HepG2 (cell line): Measurements from ENCODE around the gene SUPV3L1. TPM values are rescaled to one million over a fixed set of nuclear protein-coding genes. Genes with fewer than 3 reads are reported as not detected.

Experiments
- ARNT2 ChIP-seq: sonication (generic); formaldehyde crosslinking; IDR thresholded peaks from 2 replicates; pipeline ENCODE4 v1.8.0; 2022; ENCODE audit warnings: mild to moderate bottlenecking, low read depth, missing genetic modification reagents, moderate library complexity
- CEBPG ChIP-seq: IDR thresholded peaks from 2 replicates; pipeline ENCODE4 v1.6.1; 2016
- MED8 ChIP-seq: sonication (generic); formaldehyde crosslinking; IDR thresholded peaks from 2 replicates; pipeline ENCODE4 v1.8.1; 2023; ENCODE audit warnings: mild to moderate bottlenecking, missing genetic modification reagents; ENCODE audit not compliant: insufficient replicate concordance
- RFX5 ChIP-seq: IDR thresholded peaks from 2 replicates; pipeline ENCODE4 v1.6.1; 2011; ENCODE audit warnings: low read depth, low read length, improper control_type of control experiment
- RFXANK ChIP-seq: IDR thresholded peaks from 2 replicates; pipeline ENCODE4 v1.6.1; 2016
- THAP11 ChIP-seq: IDR thresholded peaks from 2 replicates; pipeline ENCODE4 v1.6.1; 2016; ENCODE audit warnings: missing biosample characterization, missing genetic modification reagents
- ZMYM4 ChIP-seq: sonication (generic); formaldehyde crosslinking; IDR thresholded peaks from 2 replicates; pipeline ENCODE4 v1.8.1; 2023; ENCODE audit warnings: mild to moderate bottlenecking, missing genetic modification reagents
- ZNF589 ChIP-seq: sonication (generic); formaldehyde crosslinking; conservative IDR thresholded peaks from 2 replicates; pipeline ENCODE4 v1.8.0; 2022; ENCODE audit warnings: mild to moderate bottlenecking, moderate library complexity, missing genetic modification reagents
- ZNF747 ChIP-seq: sonication (generic); formaldehyde crosslinking; IDR thresholded peaks from 2 replicates; pipeline ENCODE4 v1.8.1; 2023; ENCODE audit warnings: missing genetic modification reagents, mild to moderate bottlenecking, borderline replicate concordance
- polyA plus RNA-seq, 8 experiments: library from polyadenylated mRNA; depleted of rRNA in 3 of 8; stranded (reverse) in 7 of 8; unstranded in 1 of 8; fragments of >200 nt; fragmentation: Illumina TruSeq in 4 of 8; extraction: Trizol in 4 of 8; gene quantifications; 2 replicates each; pipeline versions ENCODE4 v1.2.1 to v1.2.3, GENCODE V29; 2011 to 2016; ENCODE audit warnings: low read depth in 4 of 8, missing spikeins in 1 of 8, mixed read lengths in 1 of 8; ENCODE audit not compliant: insufficient read depth in 1 of 8
- total RNA-seq, 5 experiments: library from RNA; depleted of rRNA; stranded (reverse); fragments of >200 nt; fragmentation: Illumina TruSeq; extraction: Trizol; gene quantifications; 2 replicates each; pipeline ENCODE4 v1.2.3, GENCODE V29; 2016; ENCODE audit warnings: low read depth in 1 of 5
- TF ChIP-seq, protein P1 (sequence below): sonication (generic); formaldehyde crosslinking; IDR thresholded peaks from 2 replicates; pipeline ENCODE4 v1.8.1; 2022; ENCODE audit warnings: mild to moderate bottlenecking, missing genetic modification reagents
- TF ChIP-seq, protein P2 (sequence below): sonication (generic); formaldehyde crosslinking; IDR thresholded peaks from 2 replicates; pipeline ENCODE4 v1.4.0; 2020; ENCODE audit warnings: missing genetic modification reagents, borderline replicate concordance
- TF ChIP-seq, protein P3 (sequence below): sonication (generic); formaldehyde crosslinking; IDR thresholded peaks from 2 replicates; pipeline ENCODE4 v1.4.0; 2020; ENCODE audit warnings: missing genetic modification reagents
- TF ChIP-seq, protein P4 (sequence below): sonication (generic); formaldehyde crosslinking; IDR thresholded peaks from 2 replicates; pipeline ENCODE4 v1.8.0; 2023; ENCODE audit warnings: mild to moderate bottlenecking, missing genetic modification reagents
- TF ChIP-seq, protein P5 (sequence below): IDR thresholded peaks from 2 replicates; pipeline ENCODE4 v1.6.1; 2016; ENCODE audit warnings: missing biosample characterization, missing genetic modification reagents, low read depth
- TF ChIP-seq, protein P6 (sequence below), 2 experiments: sonication (generic) in 1 of 2; formaldehyde crosslinking in 1 of 2; IDR thresholded peaks; 2 replicates each; pipeline versions ENCODE4 v1.4.0 to v1.6.1; 2018 to 2020; ENCODE audit warnings: missing genetic modification reagents in 2 of 2, borderline replicate concordance in 1 of 2, low read depth in 1 of 2, mild to moderate bottlenecking in 1 of 2, missing biosample characterization in 1 of 2
- TF ChIP-seq, protein P7 (sequence below): sonication (generic); formaldehyde crosslinking; conservative IDR thresholded peaks from 2 replicates; pipeline ENCODE4 v1.4.0; 2020; ENCODE audit warnings: missing genetic modification reagents

SUPV3L1 gene
- total and polyA plus RNA-seq, 2 of the 13 experiments (the other 11 are each of a cell fraction or from before 2014, with no cell fraction given): 28.8 to 45.7 TPM

DNA sequence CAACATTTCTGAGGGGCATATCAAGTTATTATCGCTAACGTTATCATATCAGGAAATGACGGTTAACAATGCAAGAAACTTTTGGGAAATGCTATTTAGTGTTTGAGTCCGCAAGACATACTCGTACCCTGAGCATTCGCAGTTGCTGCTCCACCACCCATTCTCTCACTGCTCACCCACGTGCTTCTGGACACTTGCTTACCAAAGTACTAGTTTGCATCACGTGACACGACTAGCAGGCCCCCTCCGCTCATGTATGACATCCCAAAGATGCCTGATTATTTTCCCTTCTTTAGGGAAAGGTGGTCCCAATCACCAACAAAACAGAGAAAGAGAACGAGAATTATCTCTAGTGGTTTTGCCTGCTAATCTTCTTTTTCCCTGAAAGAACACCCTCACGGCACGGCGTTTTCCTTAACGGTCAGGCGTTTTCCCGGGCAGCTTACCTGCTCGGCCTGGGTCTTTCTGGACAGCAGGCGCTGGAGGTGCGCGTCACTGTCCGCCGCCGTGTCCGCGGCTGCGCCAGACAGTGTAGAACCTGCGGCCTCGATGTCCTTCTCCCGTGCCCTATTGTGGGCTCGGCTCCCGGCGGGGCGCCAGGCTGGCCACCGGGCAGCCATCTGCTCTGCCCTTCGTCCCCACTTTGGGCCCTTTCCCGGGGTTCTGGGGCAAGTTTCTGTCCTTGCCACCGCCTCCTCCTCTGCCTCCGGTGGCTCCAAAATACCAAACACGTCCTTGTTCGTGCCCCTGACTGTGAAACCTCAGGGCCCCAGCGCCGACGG is at the start of gene SUPV3L1 (continued):
- TF ChIP-seq, protein P1, sequence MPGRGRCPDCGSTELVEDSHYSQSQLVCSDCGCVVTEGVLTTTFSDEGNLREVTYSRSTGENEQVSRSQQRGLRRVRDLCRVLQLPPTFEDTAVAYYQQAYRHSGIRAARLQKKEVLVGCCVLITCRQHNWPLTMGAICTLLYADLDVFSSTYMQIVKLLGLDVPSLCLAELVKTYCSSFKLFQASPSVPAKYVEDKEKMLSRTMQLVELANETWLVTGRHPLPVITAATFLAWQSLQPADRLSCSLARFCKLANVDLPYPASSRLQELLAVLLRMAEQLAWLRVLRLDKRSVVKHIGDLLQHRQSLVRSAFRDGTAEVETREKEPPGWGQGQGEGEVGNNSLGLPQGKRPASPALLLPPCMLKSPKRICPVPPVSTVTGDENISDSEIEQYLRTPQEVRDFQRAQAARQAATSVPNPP (CRISPR knock-in tag): no peak
- 0 out of 2 replicates have a peak, but pooled peaks have one; percentile 5 for TF ChIP-seq CEBPG
- 0 out of 2 replicates have a peak, but pooled peaks have one; percentile 36 for TF ChIP-seq RFX5
- TF ChIP-seq, protein P2, sequence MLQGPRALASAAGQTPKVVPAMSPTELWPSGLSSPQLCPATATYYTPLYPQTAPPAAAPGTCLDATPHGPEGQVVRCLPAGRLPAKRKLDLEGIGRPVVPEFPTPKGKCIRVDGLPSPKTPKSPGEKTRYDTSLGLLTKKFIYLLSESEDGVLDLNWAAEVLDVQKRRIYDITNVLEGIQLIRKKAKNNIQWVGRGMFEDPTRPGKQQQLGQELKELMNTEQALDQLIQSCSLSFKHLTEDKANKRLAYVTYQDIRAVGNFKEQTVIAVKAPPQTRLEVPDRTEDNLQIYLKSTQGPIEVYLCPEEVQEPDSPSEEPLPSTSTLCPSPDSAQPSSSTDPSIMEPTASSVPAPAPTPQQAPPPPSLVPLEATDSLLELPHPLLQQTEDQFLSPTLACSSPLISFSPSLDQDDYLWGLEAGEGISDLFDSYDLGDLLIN (CRISPR knock-in tag): no peak
- 0 out of 2 replicates have a peak, but pooled peaks have one; percentile 54 for TF ChIP-seq ZMYM4 (CRISPR knock-in tag)
- no peak; the same call in 1 of the 2 replicates for TF ChIP-seq RFXANK (CRISPR knock-in tag)
- TF ChIP-seq THAP11: peak; percentile 92
- TF ChIP-seq, protein P3, sequence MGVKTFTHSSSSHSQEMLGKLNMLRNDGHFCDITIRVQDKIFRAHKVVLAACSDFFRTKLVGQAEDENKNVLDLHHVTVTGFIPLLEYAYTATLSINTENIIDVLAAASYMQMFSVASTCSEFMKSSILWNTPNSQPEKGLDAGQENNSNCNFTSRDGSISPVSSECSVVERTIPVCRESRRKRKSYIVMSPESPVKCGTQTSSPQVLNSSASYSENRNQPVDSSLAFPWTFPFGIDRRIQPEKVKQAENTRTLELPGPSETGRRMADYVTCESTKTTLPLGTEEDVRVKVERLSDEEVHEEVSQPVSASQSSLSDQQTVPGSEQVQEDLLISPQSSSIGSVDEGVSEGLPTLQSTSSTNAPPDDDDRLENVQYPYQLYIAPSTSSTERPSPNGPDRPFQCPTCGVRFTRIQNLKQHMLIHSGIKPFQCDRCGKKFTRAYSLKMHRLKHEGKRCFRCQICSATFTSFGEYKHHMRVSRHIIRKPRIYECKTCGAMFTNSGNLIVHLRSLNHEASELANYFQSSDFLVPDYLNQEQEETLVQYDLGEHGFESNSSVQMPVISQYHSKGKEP (CRISPR knock-in tag): no peak
- TF ChIP-seq, protein P4, sequence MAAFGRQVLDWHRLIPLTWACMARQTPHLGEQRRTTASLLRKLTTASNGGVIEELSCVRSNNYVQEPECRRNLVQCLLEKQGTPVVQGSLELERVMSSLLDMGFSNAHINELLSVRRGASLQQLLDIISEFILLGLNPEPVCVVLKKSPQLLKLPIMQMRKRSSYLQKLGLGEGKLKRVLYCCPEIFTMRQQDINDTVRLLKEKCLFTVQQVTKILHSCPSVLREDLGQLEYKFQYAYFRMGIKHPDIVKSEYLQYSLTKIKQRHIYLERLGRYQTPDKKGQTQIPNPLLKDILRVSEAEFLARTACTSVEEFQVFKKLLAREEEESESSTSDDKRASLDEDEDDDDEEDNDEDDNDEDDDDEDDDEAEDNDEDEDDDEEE (CRISPR knock-in tag): peak; percentile 65; the same call in 1 of the 2 replicates
- no peak for TF ChIP-seq MED8 (CRISPR knock-in tag)
- TF ChIP-seq ZNF747 (CRISPR knock-in tag): peak; percentile 84; the same call in 1 of the 2 replicates
- TF ChIP-seq, protein P5, sequence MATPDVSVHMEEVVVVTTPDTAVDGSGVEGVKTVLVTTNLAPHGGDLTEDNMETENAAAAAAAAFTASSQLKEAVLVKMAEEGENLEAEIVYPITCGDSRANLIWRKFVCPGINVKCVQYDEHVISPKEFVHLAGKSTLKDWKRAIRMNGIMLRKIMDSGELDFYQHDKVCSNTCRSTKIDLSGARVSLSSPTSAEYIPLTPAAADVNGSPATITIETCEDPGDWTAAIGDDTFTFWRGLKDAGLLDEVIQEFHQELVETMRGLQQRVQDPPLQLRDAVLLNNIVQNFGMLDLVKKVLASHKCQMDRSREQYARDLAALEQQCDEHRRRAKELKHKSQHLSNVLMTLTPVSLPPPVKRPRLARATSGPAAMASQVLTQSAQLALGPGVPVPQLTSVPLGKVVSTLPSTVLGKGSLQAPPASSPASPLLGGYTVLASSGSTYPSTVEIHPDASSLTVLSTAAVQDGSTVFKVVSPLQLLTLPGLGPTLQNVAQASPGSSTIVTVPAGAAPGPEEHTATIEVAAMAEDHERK (CRISPR knock-in tag): no peak
- TF ChIP-seq, protein P6, sequence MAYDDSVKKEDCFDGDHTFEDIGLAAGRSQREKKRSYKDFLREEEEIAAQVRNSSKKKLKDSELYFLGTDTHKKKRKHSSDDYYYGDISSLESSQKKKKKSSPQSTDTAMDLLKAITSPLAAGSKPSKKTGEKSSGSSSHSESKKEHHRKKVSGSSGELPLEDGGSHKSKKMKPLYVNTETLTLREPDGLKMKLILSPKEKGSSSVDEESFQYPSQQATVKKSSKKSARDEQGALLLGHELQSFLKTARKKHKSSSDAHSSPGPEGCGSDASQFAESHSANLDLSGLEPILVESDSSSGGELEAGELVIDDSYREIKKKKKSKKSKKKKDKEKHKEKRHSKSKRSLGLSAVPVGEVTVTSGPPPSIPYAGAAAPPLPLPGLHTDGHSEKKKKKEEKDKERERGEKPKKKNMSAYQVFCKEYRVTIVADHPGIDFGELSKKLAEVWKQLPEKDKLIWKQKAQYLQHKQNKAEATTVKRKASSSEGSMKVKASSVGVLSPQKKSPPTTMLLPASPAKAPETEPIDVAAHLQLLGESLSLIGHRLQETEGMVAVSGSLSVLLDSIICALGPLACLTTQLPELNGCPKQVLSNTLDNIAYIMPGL (CRISPR knock-in tag; IDR thresholded peaks at IDR 0.05; ENCODE audit: borderline replicate concordance in 1 of 2, low read depth in 1 of 2): peak; percentile 53 to 66; a peak in 3 of 4 replicates
- TF ChIP-seq ARNT2 (CRISPR knock-in tag): 0 out of 2 replicates have a peak, but pooled peaks have one; percentile 62
- TF ChIP-seq, protein P7, sequence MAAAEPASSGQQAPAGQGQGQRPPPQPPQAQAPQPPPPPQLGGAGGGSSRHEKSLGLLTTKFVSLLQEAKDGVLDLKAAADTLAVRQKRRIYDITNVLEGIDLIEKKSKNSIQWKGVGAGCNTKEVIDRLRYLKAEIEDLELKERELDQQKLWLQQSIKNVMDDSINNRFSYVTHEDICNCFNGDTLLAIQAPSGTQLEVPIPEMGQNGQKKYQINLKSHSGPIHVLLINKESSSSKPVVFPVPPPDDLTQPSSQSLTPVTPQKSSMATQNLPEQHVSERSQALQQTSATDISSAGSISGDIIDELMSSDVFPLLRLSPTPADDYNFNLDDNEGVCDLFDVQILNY (CRISPR knock-in tag): no peak
- TF ChIP-seq ZNF589 (CRISPR knock-in tag): no peak
